ENCODE results near the gene GPR158.
"Not testable (repeated sequence)": the region's sequence is repeated elsewhere in the genome, so short reads cannot be mapped to it uniquely, and the experiment has no call there.

The GPR158 gene

GRCh38 chr10:25304606-25305005 is 129.8 kb downstream of the GPR158 start:
- no peak for DNase-seq

- no peak for DNase-seq
These were observed 131.6 kb downstream of the GPR158 start for GRCh38 chr10:25306386-25306785.

- no peak for DNase-seq
These were observed 133.5 kb downstream of the GPR158 start for GRCh38 chr10:25308278-25308677.

GRCh38 chr10:25317596-25318211 is 142.9 kb downstream of the GPR158 start:
- DNase-seq: not testable (repeated sequence)

- no peak for DNase-seq
These were observed 152.5 kb downstream of the GPR158 start for GRCh38 chr10:25327273-25327672.

- no peak for DNase-seq
These were observed 153.6 kb downstream of the GPR158 start for GRCh38 chr10:25328361-25328760.

DNA sequence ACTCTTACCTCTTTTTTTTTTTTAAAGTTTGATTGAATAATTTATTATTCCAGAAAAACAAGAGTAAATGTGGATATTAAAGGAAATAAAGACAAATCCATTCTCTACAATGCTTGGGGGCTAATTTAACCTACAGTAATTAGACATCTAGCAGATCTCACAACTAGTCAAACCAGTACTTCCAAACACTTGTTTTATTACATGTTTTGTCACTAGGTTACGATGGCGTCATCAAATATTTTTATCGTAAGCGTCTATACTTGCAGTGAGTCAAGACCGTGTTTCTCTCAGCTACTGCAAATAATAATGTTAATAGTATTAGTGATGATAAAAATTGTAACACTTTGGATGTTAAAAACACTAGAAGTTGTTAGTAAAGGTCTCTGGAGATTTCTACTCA is 154.8 kb downstream of the GPR158 start:
- DNase-seq: not testable (repeated sequence)

- DNase-seq: no peak
These were observed 159.6 kb downstream of the GPR158 start for GRCh38 chr10:25334445-25334844.

GRCh38 chr10:25336330-25336729 is 161.5 kb downstream of the GPR158 start:
- DNase-seq: no peak

DNA sequence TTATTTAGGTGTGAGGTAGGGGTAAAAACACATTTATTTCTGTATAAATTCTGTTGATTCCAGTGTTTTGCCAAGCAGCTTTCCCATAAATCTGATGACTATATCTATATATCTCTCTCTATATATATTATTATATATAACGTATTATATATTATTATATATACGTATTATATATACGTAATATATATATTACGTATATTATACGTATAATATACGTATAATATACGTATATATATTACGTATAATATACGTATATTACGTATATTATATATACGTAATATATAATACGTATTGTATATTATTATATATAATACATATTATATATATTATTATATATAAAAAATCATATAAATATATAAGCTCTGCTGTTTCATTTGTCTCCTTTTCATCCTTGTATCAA is 163.5 kb downstream of the GPR158 start:
- no peak for DNase-seq

DNA sequence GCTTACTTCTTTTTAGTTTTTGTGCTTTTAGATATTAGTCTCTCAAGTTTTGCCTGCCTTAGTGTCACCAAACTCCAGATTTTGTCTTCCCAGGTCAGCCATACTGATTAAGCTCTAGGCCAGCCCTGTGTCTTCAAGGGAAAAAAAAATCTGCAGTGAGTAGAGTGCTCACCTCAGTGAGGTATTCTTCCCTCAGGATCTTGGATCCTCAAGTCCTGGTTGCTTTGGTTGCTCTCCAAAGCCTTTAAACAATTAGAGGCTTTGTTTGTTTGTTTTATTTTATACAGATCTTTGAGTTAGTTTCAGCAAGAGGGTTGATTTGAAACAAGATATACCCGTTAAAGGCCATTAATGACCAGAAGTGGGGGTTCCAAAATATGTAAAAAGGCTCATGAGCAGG is 165.2 kb downstream of the GPR158 start:
- no peak for DNase-seq

DNA sequence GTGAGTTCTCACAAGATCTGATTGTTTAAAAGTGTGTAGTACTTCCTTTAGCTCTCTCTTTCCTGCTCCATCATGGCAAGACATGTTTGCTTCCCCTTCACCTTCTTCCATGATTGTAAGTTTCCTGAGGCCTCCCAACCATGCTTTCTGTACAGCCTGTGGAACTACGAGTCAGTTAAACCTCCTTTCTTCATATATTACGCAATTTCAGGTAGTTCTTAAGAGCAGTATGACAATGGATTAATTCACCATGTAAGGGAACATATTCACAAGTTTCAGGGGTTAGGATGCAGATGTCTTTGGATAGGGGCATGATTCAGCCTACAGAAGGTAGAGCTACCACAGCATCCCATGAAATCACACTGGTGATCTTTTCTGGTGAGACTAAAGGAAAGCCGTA is 174.7 kb downstream of the GPR158 start:
- no peak for DNase-seq

GRCh38 chr10:25356609-25357008 is 181.8 kb downstream of the GPR158 start:
- DNase-seq: no peak

GRCh38 chr10:25357269-25357668 is 182.5 kb downstream of the GPR158 start:
- DNase-seq: no peak

DNA sequence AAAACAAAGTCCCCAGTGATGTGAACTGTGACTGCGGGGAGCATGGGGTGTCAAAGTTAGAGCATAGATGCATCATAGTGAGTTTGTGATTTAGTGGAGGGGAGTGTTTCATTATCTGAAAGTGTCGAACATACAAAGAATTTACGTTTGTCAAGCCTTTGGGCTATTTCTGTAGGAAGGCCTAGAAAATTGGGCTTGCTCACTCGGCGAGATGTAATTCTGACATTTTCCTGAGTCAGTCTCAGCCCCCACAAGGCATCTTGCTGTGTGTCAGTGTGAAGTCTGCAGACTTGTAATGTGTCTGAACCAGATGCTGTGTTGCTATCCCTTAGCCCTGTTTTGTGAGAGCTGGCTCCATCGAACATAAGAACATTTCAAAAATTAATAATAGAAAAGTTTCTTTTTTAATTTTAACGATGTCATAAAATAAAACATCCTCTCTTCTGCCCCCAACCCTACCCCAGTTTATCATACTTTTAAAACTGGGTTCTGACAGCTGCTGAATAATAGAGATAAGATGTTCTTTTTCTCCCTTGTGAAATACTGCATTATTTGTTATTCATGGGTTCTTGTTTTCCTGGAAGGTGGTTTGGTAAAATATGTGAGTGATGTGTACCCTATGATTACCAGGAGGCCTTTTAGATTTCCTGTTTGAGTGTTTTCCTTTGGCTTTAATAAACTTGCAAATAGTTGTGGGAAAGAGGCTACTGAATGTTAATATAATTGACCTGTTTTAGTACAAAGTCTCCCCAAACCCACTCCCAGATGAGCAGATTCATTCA is 207.4 kb downstream of the GPR158 start:
- DNase-seq: no peak

GRCh38 chr10:25382901-25383300 is 208.1 kb downstream of the GPR158 start:
- not testable (repeated sequence) for DNase-seq

DNA sequence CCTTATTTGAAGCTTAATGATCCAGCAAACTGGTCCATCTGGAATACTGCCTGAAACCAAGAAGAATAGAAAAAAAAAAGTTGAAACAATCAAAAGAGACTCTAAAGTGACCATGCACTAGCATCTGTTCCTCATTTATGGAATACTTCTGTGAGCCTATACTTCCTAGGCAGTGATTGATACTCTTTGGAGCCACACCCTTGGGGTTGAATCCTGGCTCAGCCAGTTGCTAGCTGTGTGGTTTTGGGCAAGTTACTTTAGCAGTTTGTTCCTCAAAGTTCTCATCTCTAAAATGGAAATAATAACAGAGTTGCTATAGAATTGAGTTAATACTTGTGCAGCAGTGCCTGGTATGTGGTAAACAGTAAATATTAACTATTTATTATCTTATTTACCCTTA is 208.9 kb downstream of the GPR158 start:
- DNase-seq: no peak

- no peak for DNase-seq
These were observed 209.8 kb downstream of the GPR158 start for GRCh38 chr10:25384618-25385017.

DNA sequence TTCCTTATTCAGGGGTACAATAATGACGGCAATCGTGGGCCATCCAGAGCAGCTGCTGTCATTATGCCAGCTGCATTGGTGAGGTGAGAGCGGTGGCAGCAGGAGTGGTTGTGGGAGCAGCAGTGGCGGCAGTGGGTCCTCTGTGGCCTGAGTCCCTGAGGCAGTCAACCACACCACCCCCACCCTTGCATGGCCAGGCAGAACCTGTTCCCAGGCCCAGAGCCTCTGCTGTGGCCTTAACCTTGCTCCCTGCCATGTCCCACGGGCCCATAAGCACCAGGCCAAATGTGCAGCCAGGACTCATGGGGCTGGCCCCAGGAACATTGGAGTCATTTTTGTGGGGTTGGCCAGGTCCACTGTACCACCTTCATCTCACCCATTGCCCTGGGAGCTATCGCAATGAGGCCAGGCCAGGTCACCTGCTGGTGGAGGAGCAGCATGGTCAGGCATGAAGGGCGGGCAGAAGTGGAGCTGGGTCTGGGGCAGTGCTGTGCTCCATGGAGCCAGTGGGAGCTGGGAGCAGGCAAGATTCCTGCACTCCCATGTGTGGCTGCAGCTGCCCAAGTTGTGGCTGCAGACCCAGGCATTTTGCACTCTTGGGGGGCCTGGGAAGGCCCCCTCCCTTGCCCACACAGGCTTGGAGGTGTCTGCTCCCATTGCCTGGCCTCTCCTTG is 213.5 kb downstream of the GPR158 start:
- DNase-seq: no peak

- DNase-seq: no peak
These were observed 214.0 kb downstream of the GPR158 start for GRCh38 chr10:25388862-25389206.

DNA sequence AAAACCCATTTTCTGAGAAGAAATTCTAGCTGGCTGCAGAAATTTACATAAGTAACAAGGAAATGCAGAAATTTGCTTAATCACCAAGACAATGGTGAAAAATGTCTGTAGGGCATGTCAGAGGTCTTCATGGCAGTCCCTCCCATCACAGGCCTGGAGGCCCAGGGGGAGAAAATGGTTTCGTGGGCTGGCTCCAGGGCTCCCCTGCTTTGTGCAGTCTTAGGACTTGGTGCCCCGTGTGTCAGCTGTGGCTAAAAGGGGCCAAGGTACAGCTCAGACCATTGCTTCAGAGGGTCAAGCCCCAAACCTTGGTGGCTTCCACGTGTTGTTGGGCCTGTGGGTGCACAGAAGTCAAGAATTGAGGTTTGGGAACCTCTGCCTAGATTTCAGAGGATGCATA is 215.9 kb downstream of the GPR158 start:
- DNase-seq: no peak

DNA sequence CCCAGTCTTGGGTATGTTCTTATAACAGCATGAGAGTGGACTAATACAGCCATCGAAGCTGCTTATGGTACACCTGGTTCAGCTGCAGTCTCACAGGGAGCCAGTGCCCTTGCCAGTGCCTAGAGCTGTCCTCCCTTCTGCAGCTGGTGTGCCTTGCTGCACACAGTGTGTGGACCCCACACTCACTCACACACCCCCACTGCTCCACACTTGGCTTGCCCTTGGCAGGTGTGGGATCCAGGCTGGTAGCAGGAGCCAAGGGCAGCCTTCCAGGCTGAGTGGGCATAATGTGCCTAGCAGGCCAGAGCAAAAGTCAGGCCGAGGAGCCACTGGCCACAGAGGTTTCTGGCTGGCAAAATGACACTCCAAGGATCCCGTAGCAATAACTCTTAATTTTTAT is 217.3 kb downstream of the GPR158 start:
- DNase-seq: no peak

GRCh38 chr10:25393621-25394020 is 218.8 kb downstream of the GPR158 start:
- DNase-seq: no peak

GRCh38 chr10:25398680-25399079 is 223.9 kb downstream of the GPR158 start:
- DNase-seq: no peak

Data from right hindlimb (tissue), 1 donor.